ENCODE results near the gene CREB5.

GRCh38 chr7:28739826-28740225, 327.5 kb downstream of the CREB5 start:
- TF ChIP-seq CTCF (IDR thresholded peaks at IDR 0.05) (no peak), POLR2A (IDR thresholded peaks at IDR 0.05) (no peak)

All from ovary (tissue), 3 donors.